Panc1 (cell line): ENCODE results near the gene ACP4. TPM values are rescaled to one million over a fixed set of nuclear protein-coding genes. Genes with fewer than 3 reads are reported as not detected.

Experiments
- ATAC-seq: fragments of 200-7000 bp; cut with Tn5 transposase; 2 replicates; pipeline ENCODE4 v1.9.1; 2020; ENCODE audit warnings: mild to moderate bottlenecking, moderate library complexity
- BruUV-seq: library from RNA; stranded (reverse); fragments of 400-500 nt; replicated peaks from 2 replicates; lab custom pipeline; 2021; lab: Mats Ljungman, UMichigan
- CTCF ChIA-PET: fragments of 300-600 bp; sonication (Branson Sonifier 250); formaldehyde crosslinking; loops from one replicate; lab custom pipeline; 2022; ENCODE audit warnings: antibody characterized with exemption; lab: Charles Lee
- POLR2A ChIA-PET: fragments of 300-600 bp; sonication (Branson Sonifier 250); formaldehyde crosslinking; loops from one replicate; lab custom pipeline; 2022; ENCODE audit warnings: antibody characterized with exemption; lab: Charles Lee
- DNase-seq: peaks from one replicate; pipeline ENCODE4 v3.0.0-alpha.2; 2010; ENCODE audit warnings: low read depth, low spot score
- H3K27ac ChIP-seq: 2 replicates; pipeline ENCODE4 v1.5.1; 2011; ENCODE audit warnings: mild to moderate bottlenecking, low read length, inconsistent platforms
- H3K27me3 ChIP-seq: fragments of 200-500 bp; sonication (Bioruptor generic); 2 replicates; pipeline ENCODE4 v1.6.0; 2014; ENCODE audit warnings: low read length, inconsistent platforms; ENCODE audit not compliant: control insufficient read depth, insufficient read depth
- H3K36me3 ChIP-seq: fragments of 200-500 bp; sonication (Bioruptor generic); 2 replicates; pipeline ENCODE4 v1.5.1; 2014; ENCODE audit warnings: inconsistent platforms, mild to moderate bottlenecking, low read length, moderate library complexity; ENCODE audit not compliant: control insufficient read depth, insufficient read depth
- H3K4me1 ChIP-seq: 2 replicates; pipeline ENCODE4 v1.5.1; 2011; ENCODE audit warnings: inconsistent platforms, mild to moderate bottlenecking, low read length, moderate library complexity; ENCODE audit not compliant: control insufficient read depth, insufficient read depth
- H3K4me3 ChIP-seq, 2 experiments: 2 replicates each; pipeline ENCODE4 v1.5.1; 2011 to 2012; ENCODE audit warnings: low read depth in 2 of 2, low read length in 2 of 2, mild to moderate bottlenecking in 2 of 2, inconsistent platforms in 1 of 2, moderate library complexity in 1 of 2
- H3K9me3 ChIP-seq: fragments of 200-500 bp; sonication (Bioruptor generic); 2 replicates; pipeline ENCODE4 v1.5.1; 2014; ENCODE audit warnings: low read depth, mild to moderate bottlenecking, inconsistent platforms, low read length, moderate library complexity; ENCODE audit not compliant: control insufficient read depth, insufficient read depth
- CTCF ChIP-seq: fragments of 450-650 bp; IDR thresholded peaks from 2 replicates; pipeline ENCODE4 v1.5.1; 2017; ENCODE audit warnings: mild to moderate bottlenecking
- POLR2AphosphoS5 ChIP-seq: IDR thresholded peaks from 2 replicates; pipeline ENCODE4 v1.6.1; 2012; ENCODE audit warnings: mild to moderate bottlenecking, low read depth, low read length, moderate library complexity
- REST ChIP-seq, 2 experiments: IDR thresholded peaks; 2 replicates each; pipeline ENCODE4 v1.6.1; 2011 to 2012; ENCODE audit warnings: low read depth in 2 of 2, control low read depth in 1 of 2, low read length in 1 of 2, mild to moderate bottlenecking in 1 of 2, moderate library complexity in 1 of 2; ENCODE audit not compliant: insufficient read depth in 1 of 2
- SIN3A ChIP-seq: IDR thresholded peaks from 2 replicates; pipeline ENCODE4 v1.6.1; 2012; ENCODE audit warnings: low read depth, mild to moderate bottlenecking, low read length, moderate library complexity, borderline replicate concordance; ENCODE audit not compliant: insufficient read depth
- TCF7L2 ChIP-seq: IDR thresholded peaks from 2 replicates; pipeline ENCODE4 v1.6.1; 2011; ENCODE audit warnings: mild to moderate bottlenecking, low read depth, low read length, inconsistent platforms
- in situ Hi-C: cut with HindIII; loops from 2 replicates; pipeline ENCODE4 v1.10.0; 2016; ENCODE audit warnings: low sequenced_read_pairs, low pct_unique_long_range_greater_than_20kb
- intact Hi-C: fragments of 100-400 bp; cut with micrococcal nuclease; formaldehyde crosslinking; loops from one replicate; pipeline ENCODE4 v1.10.0; 2022; ENCODE audit not compliant: unreplicated experiment
- total RNA-seq: library from RNA; stranded (reverse); gene quantifications from one replicate; pipeline ENCODE4 v1.2.1, GENCODE V29; 2021; ENCODE audit not compliant: unreplicated experiment

ACP4 gene
- total RNA-seq, 1 experiment from 2014 or later, result not detected

- TF ChIP-seq CTCF (no peak), POLR2AphosphoS5 (no peak), SIN3A (no peak), REST (IDR thresholded peaks at IDR 0.05; ENCODE audit: insufficient read depth in 1 of 2, low read depth in 2 of 2, low read length in 1 of 2) (no peak), TCF7L2 (no peak)
- ATAC-seq, result no peak
- in situ Hi-C loops (no loop called here), intact Hi-C loops (no loop called here)
- H3K9me3 ChIP-seq, result no peaks in the 10 kb centered on the region
- ChIA-PET POLR2A (no interaction called here), CTCF (no interaction called here)
- DNase-seq, result no peak
- no peaks in the 10 kb centered on the region; the same call in 1 of the 2 replicates for H3K27me3 ChIP-seq
- no peaks in the 10 kb centered on the region for H3K4me1 ChIP-seq
- no peak within 1 kb of the TSS for H3K4me3 ChIP-seq
- no peaks in the 10 kb centered on the region for H3K36me3 ChIP-seq
- H3K27ac ChIP-seq, result no peak within 1 kb of the TSS
- no TSS peak for BruUV-seq
These were observed 33.3 kb downstream of the ACP4 start, which contains the start of gene KLK1 for GRCh38 chr19:50823389-50824042. Gene KLK1 (minus strand): TSS chr19:50823787. CDS start chr19:50823748, 39 bp downstream.

- ATAC-seq (no peak), DNase-seq (no peak)
- H3K4me3 ChIP-seq, result no peak overlapping the region
- BruUV-seq, result no TSS peak
- intact Hi-C loops (no loop called here), in situ Hi-C loops (no loop called here)
- CTCF ChIA-PET, result no interaction called here
- no peaks in the 10 kb centered on the region for H3K9me3 ChIP-seq
- no peaks in the 10 kb centered on the region for H3K4me1 ChIP-seq
- POLR2A ChIA-PET, result no interaction called here
- TF ChIP-seq POLR2AphosphoS5, result no peak
- TF ChIP-seq TCF7L2, result no peak
- no peak for TF ChIP-seq CTCF
- no peak for TF ChIP-seq SIN3A
- TF ChIP-seq REST (IDR thresholded peaks at IDR 0.05; ENCODE audit: insufficient read depth in 1 of 2, low read depth in 2 of 2, low read length in 1 of 2), result no peak
- H3K27me3 ChIP-seq, result no peaks in the 10 kb centered on the region
- no peaks in the 10 kb centered on the region for H3K36me3 ChIP-seq
- H3K27ac ChIP-seq, result no peak overlapping the region
These were observed 36.5 kb downstream of the ACP4 start for GRCh38 chr19:50826492-50827240.
